Measurements from ENCODE around the gene CD48.

GRCh38 chr1:160665330-160666078, 46.1 kb downstream of the CD48 start:
- no peak for TF ChIP-seq CTCF (IDR thresholded peaks at IDR 0.05 in 2 of 3, conservative IDR thresholded peaks at IDR 0.05 in 1 of 3; ENCODE audit: borderline replicate concordance in 1 of 3, insufficient read depth in 1 of 3, low read depth in 2 of 3, low read length in 2 of 3)
- TF ChIP-seq CEBPB (IDR thresholded peaks at IDR 0.05; ENCODE audit: low read depth): no peak
- TF ChIP-seq, protein P1, sequence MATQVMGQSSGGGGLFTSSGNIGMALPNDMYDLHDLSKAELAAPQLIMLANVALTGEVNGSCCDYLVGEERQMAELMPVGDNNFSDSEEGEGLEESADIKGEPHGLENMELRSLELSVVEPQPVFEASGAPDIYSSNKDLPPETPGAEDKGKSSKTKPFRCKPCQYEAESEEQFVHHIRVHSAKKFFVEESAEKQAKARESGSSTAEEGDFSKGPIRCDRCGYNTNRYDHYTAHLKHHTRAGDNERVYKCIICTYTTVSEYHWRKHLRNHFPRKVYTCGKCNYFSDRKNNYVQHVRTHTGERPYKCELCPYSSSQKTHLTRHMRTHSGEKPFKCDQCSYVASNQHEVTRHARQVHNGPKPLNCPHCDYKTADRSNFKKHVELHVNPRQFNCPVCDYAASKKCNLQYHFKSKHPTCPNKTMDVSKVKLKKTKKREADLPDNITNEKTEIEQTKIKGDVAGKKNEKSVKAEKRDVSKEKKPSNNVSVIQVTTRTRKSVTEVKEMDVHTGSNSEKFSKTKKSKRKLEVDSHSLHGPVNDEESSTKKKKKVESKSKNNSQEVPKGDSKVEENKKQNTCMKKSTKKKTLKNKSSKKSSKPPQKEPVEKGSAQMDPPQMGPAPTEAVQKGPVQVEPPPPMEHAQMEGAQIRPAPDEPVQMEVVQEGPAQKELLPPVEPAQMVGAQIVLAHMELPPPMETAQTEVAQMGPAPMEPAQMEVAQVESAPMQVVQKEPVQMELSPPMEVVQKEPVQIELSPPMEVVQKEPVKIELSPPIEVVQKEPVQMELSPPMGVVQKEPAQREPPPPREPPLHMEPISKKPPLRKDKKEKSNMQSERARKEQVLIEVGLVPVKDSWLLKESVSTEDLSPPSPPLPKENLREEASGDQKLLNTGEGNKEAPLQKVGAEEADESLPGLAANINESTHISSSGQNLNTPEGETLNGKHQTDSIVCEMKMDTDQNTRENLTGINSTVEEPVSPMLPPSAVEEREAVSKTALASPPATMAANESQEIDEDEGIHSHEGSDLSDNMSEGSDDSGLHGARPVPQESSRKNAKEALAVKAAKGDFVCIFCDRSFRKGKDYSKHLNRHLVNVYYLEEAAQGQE (IDR thresholded peaks at IDR 0.05; ENCODE audit: low read depth): no peak
- no peak for TF ChIP-seq ATF3 (IDR thresholded peaks at IDR 0.05)
